Ectodermal cell (in vitro differentiated cells): ENCODE results near the gene MORC2.

Experiments
- H3K27ac ChIP-seq: 2 replicates; pipeline ENCODE4 v1.7.0; 2013; ENCODE audit warnings: mild to moderate bottlenecking, low read depth, low read length; ENCODE audit not compliant: insufficient read depth, poor library complexity, severe bottlenecking
- H3K27me3 ChIP-seq: 2 replicates; pipeline ENCODE4 v1.7.0; 2013; ENCODE audit warnings: mild to moderate bottlenecking, low read length; ENCODE audit not compliant: insufficient read depth, control insufficient read depth, poor library complexity, severe bottlenecking
- H3K36me3 ChIP-seq: one replicate; pipeline ENCODE4 v1.7.0; 2013; ENCODE audit warnings: low read length; ENCODE audit not compliant: control insufficient read depth, insufficient read depth
- H3K4me1 ChIP-seq: one replicate; pipeline ENCODE4 v1.7.0; 2013; ENCODE audit warnings: low read length; ENCODE audit not compliant: control insufficient read depth, insufficient read depth
- H3K4me3 ChIP-seq: 2 replicates; pipeline ENCODE4 v1.7.0; 2013; ENCODE audit warnings: low read depth, low read length, control low read depth; ENCODE audit not compliant: insufficient read depth
- H3K9me3 ChIP-seq: 2 replicates; pipeline ENCODE4 v1.7.0; 2013; ENCODE audit warnings: mild to moderate bottlenecking, low read length, moderate library complexity; ENCODE audit not compliant: control insufficient read depth
- WGBS, 2 experiments: methylation state at CpG; one replicate each; pipeline ENCODE4 v1.1.7; 2013; ENCODE audit warnings: missing lambda C conversion rate in 2 of 2; 5-methylcytosine and 5-hydroxymethylcytosine counted together

MORC2 gene

GRCh38 chr22:30949934-30950660 lies 18.5 kb downstream of the MORC2 start:
- 96 to 97% methylated on average over 7 of the region's 7 CpGs for WGBS, 2 experiments
- H3K9me3 ChIP-seq = no peaks in the 10 kb centered on the region
- peaks cover 36% of the 10 kb centered on the region for H3K36me3 ChIP-seq
- H3K4me3 ChIP-seq = no peak overlapping the region
- H3K4me1 ChIP-seq = peaks cover 32% of the 10 kb centered on the region
- no peaks in the 10 kb centered on the region for H3K27me3 ChIP-seq
- H3K27ac ChIP-seq = no peak overlapping the region

- Histone ChIP-seq H3K4me1 (peaks cover 32% of the 10 kb centered on the region), H3K27ac (no peak overlapping the region), H3K9me3 (no peaks in the 10 kb centered on the region), H3K4me3 (no peak overlapping the region), H3K27me3 (no peaks in the 10 kb centered on the region), H3K36me3 (peaks cover 45% of the 10 kb centered on the region)
- WGBS, 2 experiments = 90 to 96% methylated on average over 3 of the region's 3 CpGs
Measured at GRCh38 chr22:30948930-30949342, 19.6 kb downstream of the MORC2 start.

- Histone ChIP-seq H3K27ac (peak overlapping the region; percentile 83), H3K4me3 (no peak overlapping the region)
- WGBS, 2 experiments = 71 to 75% methylated on average over 2 of the region's 2 CpGs
Measured at GRCh38 chr22:30947816-30948454, 20.6 kb downstream of the MORC2 start.

GRCh38 chr22:30947173-30947815 lies 21.3 kb downstream of the MORC2 start:
- Histone ChIP-seq H3K27me3 (no peaks in the 10 kb centered on the region), H3K9me3 (no peaks in the 10 kb centered on the region), H3K4me1 (peaks cover 32% of the 10 kb centered on the region), H3K27ac (peak overlapping the region; percentile 83), H3K36me3 (peaks cover 45% of the 10 kb centered on the region), H3K4me3 (no peak overlapping the region)
- 35 to 37% methylated on average over 5 of the region's 5 CpGs for WGBS, 2 experiments

More at GRCh38 chr22:30947816-30948454, 20.6 kb downstream of the MORC2 start:
- Histone ChIP-seq H3K4me1 (peaks cover 32% of the 10 kb centered on the region), H3K27me3 (no peaks in the 10 kb centered on the region), H3K36me3 (peaks cover 45% of the 10 kb centered on the region), H3K9me3 (no peaks in the 10 kb centered on the region)

- Histone ChIP-seq H3K27me3 (no peaks in the 10 kb centered on the region), H3K9me3 (no peaks in the 10 kb centered on the region), H3K4me3 (no peak overlapping the region), H3K4me1 (peaks cover 32% of the 10 kb centered on the region), H3K36me3 (peaks cover 53% of the 10 kb centered on the region), H3K27ac (no peak overlapping the region)
- WGBS, 2 experiments = 85 to 88% methylated on average over 7 of the region's 7 CpGs
Measured at GRCh38 chr22:30946354-30946753, 22.2 kb downstream of the MORC2 start.

- WGBS, 2 experiments = 96% methylated on average over 2 of the region's 2 CpGs
- peaks cover 52% of the 10 kb centered on the region for H3K36me3 ChIP-seq
- no peaks in the 10 kb centered on the region for H3K9me3 ChIP-seq
- H3K4me1 ChIP-seq = peaks cover 32% of the 10 kb centered on the region
- no peak overlapping the region for H3K4me3 ChIP-seq
- no peaks in the 10 kb centered on the region for H3K27me3 ChIP-seq
- H3K27ac ChIP-seq = no peak overlapping the region
Measured at GRCh38 chr22:30945653-30946052, 22.9 kb downstream of the MORC2 start.

- no peaks in the 10 kb centered on the region for H3K27me3 ChIP-seq
- H3K36me3 ChIP-seq = peaks cover 54% of the 10 kb centered on the region
- H3K4me3 ChIP-seq = no peak overlapping the region
- 91 to 97% methylated on average over 4 of the region's 4 CpGs for WGBS, 2 experiments
- no peaks in the 10 kb centered on the region for H3K9me3 ChIP-seq
- H3K27ac ChIP-seq = no peak overlapping the region
- H3K4me1 ChIP-seq = peaks cover 32% of the 10 kb centered on the region
Measured at GRCh38 chr22:30944986-30945385, 23.6 kb downstream of the MORC2 start.

- no peaks in the 10 kb centered on the region for H3K9me3 ChIP-seq
- H3K4me3 ChIP-seq = no peak overlapping the region
- H3K27ac ChIP-seq = no peak overlapping the region
- 87 to 96% methylated on average over 3 of the region's 3 CpGs for WGBS, 2 experiments
- H3K27me3 ChIP-seq = no peaks in the 10 kb centered on the region
- peaks cover 49% of the 10 kb centered on the region for H3K36me3 ChIP-seq
- H3K4me1 ChIP-seq = peaks cover 25% of the 10 kb centered on the region
Measured at GRCh38 chr22:30943368-30943767, 25.2 kb downstream of the MORC2 start.

GRCh38 chr22:30941363-30941740 lies 27.2 kb downstream of the MORC2 start:
- 95 to 96% methylated on average over 11 of the region's 11 CpGs for WGBS, 2 experiments
- Histone ChIP-seq H3K27me3 (no peaks in the 10 kb centered on the region), H3K9me3 (no peaks in the 10 kb centered on the region), H3K4me3 (no peak overlapping the region), H3K4me1 (peaks cover 5% of the 10 kb centered on the region), H3K27ac (no peak overlapping the region), H3K36me3 (peaks cover 64% of the 10 kb centered on the region)

GRCh38 chr22:30940685-30941362 lies 27.8 kb downstream of the MORC2 start:
- WGBS, 2 experiments = 94% methylated on average over 7 of the region's 7 CpGs
- Histone ChIP-seq H3K27ac (no peak overlapping the region), H3K36me3 (peaks cover 64% of the 10 kb centered on the region), H3K4me1 (no peaks in the 10 kb centered on the region), H3K9me3 (no peaks in the 10 kb centered on the region), H3K4me3 (no peak overlapping the region), H3K27me3 (no peaks in the 10 kb centered on the region)
